WTC11 (cell line): ENCODE measurements around the gene FMNL2. TPM values are rescaled to one million over a fixed set of nuclear protein-coding genes. Genes with fewer than 3 reads are reported as not detected.

Source experiments
- ATAC-seq: fragments of 200-7000 bp; cut with Tn5 transposase; 2 replicates; pipeline ENCODE4 v1.10.0; 2021; ENCODE audit warnings: mild to moderate bottlenecking, moderate library complexity
- CTCF ChIA-PET: fragments of 300-600 bp; sonication (Branson Sonifier 250); formaldehyde crosslinking; loops from one replicate; lab custom pipeline; 2021; ENCODE audit warnings: antibody characterized with exemption; lab: Charles Lee
- POLR2A ChIA-PET: fragments of 350-600 bp; sonication (Branson Sonifier 250); formaldehyde crosslinking; loops from one replicate; lab custom pipeline; 2021; ENCODE audit warnings: antibody characterized with exemption; lab: Charles Lee
- DNase-seq: peaks from one replicate; pipeline ENCODE4 v3.0.0; 2021; ENCODE audit warnings: low spot score
- H3K27ac Mint-ChIP-seq: 2 replicates; pipeline ENCODE4 v1.8.0; 2021; ENCODE audit warnings: mixed read lengths
- H3K27me3 Mint-ChIP-seq: 2 replicates; pipeline ENCODE4 v1.8.0; 2021; ENCODE audit warnings: low read depth, mild to moderate bottlenecking, moderate library complexity, mixed read lengths
- H3K36me3 Mint-ChIP-seq: 2 replicates; pipeline ENCODE4 v1.8.0; 2021; ENCODE audit warnings: mixed read lengths
- H3K4me1 Mint-ChIP-seq: 2 replicates; pipeline ENCODE4 v1.8.0; 2022; ENCODE audit warnings: mixed read lengths
- H3K4me3 Mint-ChIP-seq: 2 replicates; pipeline ENCODE4 v1.8.0; 2021; ENCODE audit warnings: mild to moderate bottlenecking, moderate library complexity, mixed read lengths
- H3K9me3 Mint-ChIP-seq: 2 replicates; pipeline ENCODE4 v1.8.0; 2021; ENCODE audit warnings: mixed read lengths
- ATF1 ChIP-seq: sonication (generic); formaldehyde crosslinking; IDR thresholded peaks from 2 replicates; pipeline ENCODE4 v1.8.1; 2023; ENCODE audit warnings: mild to moderate bottlenecking, moderate library complexity, missing genetic modification reagents
- ATF6 ChIP-seq: sonication (generic); formaldehyde crosslinking; IDR thresholded peaks from 2 replicates; pipeline ENCODE4 v1.8.1; 2023; ENCODE audit warnings: mild to moderate bottlenecking, missing genetic modification reagents
- FOXP1 ChIP-seq: sonication (generic); formaldehyde crosslinking; IDR thresholded peaks from 2 replicates; pipeline ENCODE4 v1.8.0; 2022; ENCODE audit warnings: missing genetic modification reagents, mild to moderate bottlenecking, moderate library complexity, borderline replicate concordance
- JAZF1 ChIP-seq: fragments of 250-450 bp; sonication (Bioruptor Pico); IDR thresholded peaks from 2 replicates; pipeline ENCODE4 v1.9.0; 2021; ENCODE audit warnings: moderate library complexity, mild to moderate bottlenecking, inconsistent platforms
- NFATC4 ChIP-seq: fragments of 250-450 bp; sonication (Bioruptor Pico); IDR thresholded peaks from 2 replicates; pipeline ENCODE4 v1.9.0; 2021; ENCODE audit warnings: mild to moderate bottlenecking
- NR2C2 ChIP-seq: sonication (generic); formaldehyde crosslinking; IDR thresholded peaks from 2 replicates; pipeline ENCODE4 v1.8.0; 2022; ENCODE audit warnings: mild to moderate bottlenecking, missing genetic modification reagents
- SMAD3 ChIP-seq: sonication (generic); formaldehyde crosslinking; IDR thresholded peaks from 2 replicates; pipeline ENCODE4 v1.8.0; 2022; ENCODE audit warnings: missing genetic modification reagents, mild to moderate bottlenecking, borderline replicate concordance
- SOX15 ChIP-seq: fragments of 250-450 bp; sonication (Bioruptor Pico); IDR thresholded peaks from 2 replicates; pipeline ENCODE4 v1.9.0; 2021; ENCODE audit warnings: mild to moderate bottlenecking
- TCF7 ChIP-seq: sonication (generic); formaldehyde crosslinking; IDR thresholded peaks from 2 replicates; pipeline ENCODE4 v1.8.0; 2022; ENCODE audit warnings: mild to moderate bottlenecking, low read depth, missing genetic modification reagents, moderate library complexity
- TP53 ChIP-seq: sonication (generic); formaldehyde crosslinking; IDR thresholded peaks from 2 replicates; pipeline ENCODE4 v1.8.1; 2023; ENCODE audit warnings: mild to moderate bottlenecking, missing genetic modification reagents
- ZNF121 ChIP-seq: sonication (generic); formaldehyde crosslinking; IDR thresholded peaks from 2 replicates; pipeline ENCODE4 v1.8.0; 2023; ENCODE audit warnings: missing genetic modification reagents
- ZNF219 ChIP-seq: sonication (generic); formaldehyde crosslinking; IDR thresholded peaks from 2 replicates; pipeline ENCODE4 v1.8.0; 2023; ENCODE audit warnings: missing genetic modification reagents, mild to moderate bottlenecking, borderline replicate concordance
- ZNF263 ChIP-seq: sonication (generic); formaldehyde crosslinking; IDR thresholded peaks from 2 replicates; pipeline ENCODE4 v1.8.1; 2022; ENCODE audit warnings: low read depth, mild to moderate bottlenecking, moderate library complexity, missing genetic modification reagents
- ZNF396 ChIP-seq: fragments of 250-450 bp; sonication (Bioruptor Pico); IDR thresholded peaks from 2 replicates; pipeline ENCODE4 v1.8.0; 2021; ENCODE audit warnings: mild to moderate bottlenecking, moderate library complexity, borderline replicate concordance
- ZNF512 ChIP-seq: sonication (generic); formaldehyde crosslinking; IDR thresholded peaks from 2 replicates; pipeline ENCODE4 v1.8.1; 2022; ENCODE audit warnings: missing genetic modification reagents, borderline replicate concordance
- total RNA-seq: library from RNA; stranded (reverse); gene quantifications from 3 replicates; pipeline ENCODE4 v1.2.3, GENCODE V29; 2021
- TF ChIP-seq, protein P1 (sequence below): sonication (generic); formaldehyde crosslinking; IDR thresholded peaks from 2 replicates; pipeline ENCODE4 v1.8.0; 2023; ENCODE audit warnings: mild to moderate bottlenecking, missing genetic modification reagents
- TF ChIP-seq, protein P2 (sequence below): fragments of 250-450 bp; sonication (Bioruptor Pico); IDR thresholded peaks from 2 replicates; pipeline ENCODE4 v1.8.0; 2021; ENCODE audit warnings: mild to moderate bottlenecking

The FMNL2 gene
- total RNA-seq, 1 experiment from 2014 or later: 43.0 TPM

DNA sequence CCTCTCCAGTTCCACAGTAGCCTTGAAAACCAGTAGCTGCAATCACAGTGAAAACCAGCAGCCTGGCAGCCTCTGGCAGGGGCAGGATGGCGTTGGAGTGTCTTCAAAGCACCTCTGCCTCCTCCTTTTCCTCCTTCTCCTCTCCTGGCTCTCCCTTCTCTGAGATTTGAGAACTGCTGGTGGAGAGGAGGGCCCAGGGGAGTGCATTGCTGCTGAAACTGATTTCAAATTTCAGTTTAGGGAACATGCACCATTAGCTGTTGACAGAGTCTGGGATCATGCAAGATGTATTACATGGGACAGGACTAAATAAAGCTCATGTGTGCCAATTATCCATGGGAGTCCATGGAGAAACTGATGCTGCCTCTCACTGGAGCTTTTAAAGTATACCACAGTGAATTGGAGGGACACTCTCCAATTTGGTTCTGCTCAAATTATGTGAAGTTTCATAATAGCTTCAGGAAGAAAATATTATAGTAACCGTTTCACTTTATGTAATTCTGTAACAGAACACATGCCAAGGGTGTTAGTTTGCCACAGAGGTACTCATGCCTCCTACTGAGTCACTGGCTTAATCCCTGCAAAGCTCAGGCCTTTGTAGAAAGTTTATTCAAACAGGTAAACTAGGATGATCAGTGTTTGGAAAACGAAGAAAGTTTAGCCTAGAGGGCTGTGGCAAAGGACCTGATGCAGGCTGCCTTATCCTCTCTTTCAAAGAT is 236.2 kb downstream of the FMNL2 start:
- CTCF ChIA-PET: no interaction called here

DNA sequence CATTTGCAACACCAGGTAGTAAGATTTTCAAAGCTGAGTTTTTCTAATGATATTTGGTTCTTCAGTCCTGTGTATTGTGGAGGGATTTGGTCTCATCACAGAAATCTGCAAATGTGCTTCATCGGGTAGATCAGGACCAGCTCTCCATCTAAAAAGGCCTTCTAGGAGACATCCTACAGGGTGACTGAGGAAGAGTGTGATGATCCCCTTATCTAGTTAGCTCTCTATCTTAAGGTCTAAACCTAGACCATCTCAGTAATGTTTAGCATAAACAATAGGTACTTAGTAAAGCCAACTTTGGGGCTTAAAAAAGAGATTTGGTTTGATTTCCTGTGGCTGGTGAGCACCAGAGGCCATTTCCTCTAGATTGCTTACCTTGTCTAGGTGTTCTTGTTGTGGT is 237.1 kb downstream of the FMNL2 start:
- ChIA-PET CTCF (no interaction called here), POLR2A (no interaction called here)
- H3K36me3 Mint-ChIP-seq: peaks cover 2% of the 10 kb centered on the region; the same call in 1 of the 2 replicates
- H3K9me3 Mint-ChIP-seq: no peaks in the 10 kb centered on the region
- DNase-seq: no peak
- 0 out of 2 replicates have a peak, but pooled peaks cover 2% of the 10 kb centered on the region for H3K4me1 Mint-ChIP-seq
- TF ChIP-seq ZNF121 (CRISPR knock-in tag): no peak
- no peak for TF ChIP-seq SOX15 (CRISPR knock-in tag)
- no peak for TF ChIP-seq ZNF396 (CRISPR knock-in tag)
- TF ChIP-seq TP53 (CRISPR knock-in tag): no peak
- no peak for TF ChIP-seq ZNF219
- no peak for TF ChIP-seq FOXP1
- TF ChIP-seq JAZF1 (CRISPR knock-in tag): no peak
- no peak for TF ChIP-seq NFATC4 (CRISPR knock-in tag)
- no peak for TF ChIP-seq ZNF263 (CRISPR knock-in tag)
- no peak for TF ChIP-seq SMAD3
- TF ChIP-seq, all 79 proteins: peak for 0
- no peak for ATAC-seq
- Mint-ChIP-seq H3K27me3 (no peaks in the 10 kb centered on the region), H3K27ac (no peak overlapping the region), H3K4me3 (no peak overlapping the region)

More for the DNA sequence above, 236.2 kb downstream of the FMNL2 start:
- DNase-seq: no peak
- Mint-ChIP-seq H3K36me3 (peaks cover 2% of the 10 kb centered on the region; the same call in 1 of the 2 replicates), H3K4me1 (0 out of 2 replicates have a peak, but pooled peaks cover 2% of the 10 kb centered on the region), H3K4me3 (no peak overlapping the region), H3K9me3 (no peaks in the 10 kb centered on the region), H3K27ac (no peak overlapping the region), H3K27me3 (no peaks in the 10 kb centered on the region)
- TF ChIP-seq, protein P1, sequence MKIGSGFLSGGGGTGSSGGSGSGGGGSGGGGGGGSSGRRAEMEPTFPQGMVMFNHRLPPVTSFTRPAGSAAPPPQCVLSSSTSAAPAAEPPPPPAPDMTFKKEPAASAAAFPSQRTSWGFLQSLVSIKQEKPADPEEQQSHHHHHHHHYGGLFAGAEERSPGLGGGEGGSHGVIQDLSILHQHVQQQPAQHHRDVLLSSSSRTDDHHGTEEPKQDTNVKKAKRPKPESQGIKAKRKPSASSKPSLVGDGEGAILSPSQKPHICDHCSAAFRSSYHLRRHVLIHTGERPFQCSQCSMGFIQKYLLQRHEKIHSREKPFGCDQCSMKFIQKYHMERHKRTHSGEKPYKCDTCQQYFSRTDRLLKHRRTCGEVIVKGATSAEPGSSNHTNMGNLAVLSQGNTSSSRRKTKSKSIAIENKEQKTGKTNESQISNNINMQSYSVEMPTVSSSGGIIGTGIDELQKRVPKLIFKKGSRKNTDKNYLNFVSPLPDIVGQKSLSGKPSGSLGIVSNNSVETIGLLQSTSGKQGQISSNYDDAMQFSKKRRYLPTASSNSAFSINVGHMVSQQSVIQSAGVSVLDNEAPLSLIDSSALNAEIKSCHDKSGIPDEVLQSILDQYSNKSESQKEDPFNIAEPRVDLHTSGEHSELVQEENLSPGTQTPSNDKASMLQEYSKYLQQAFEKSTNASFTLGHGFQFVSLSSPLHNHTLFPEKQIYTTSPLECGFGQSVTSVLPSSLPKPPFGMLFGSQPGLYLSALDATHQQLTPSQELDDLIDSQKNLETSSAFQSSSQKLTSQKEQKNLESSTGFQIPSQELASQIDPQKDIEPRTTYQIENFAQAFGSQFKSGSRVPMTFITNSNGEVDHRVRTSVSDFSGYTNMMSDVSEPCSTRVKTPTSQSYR: no peak
- TF ChIP-seq TCF7 (CRISPR knock-in tag) (no peak), ATF6 (CRISPR knock-in tag) (no peak), ZNF512 (CRISPR knock-in tag) (no peak), ZNF219 (no peak), ATF1 (CRISPR knock-in tag) (no peak), TP53 (CRISPR knock-in tag) (no peak), NR2C2 (CRISPR knock-in tag) (no peak)
- TF ChIP-seq, protein P2, sequence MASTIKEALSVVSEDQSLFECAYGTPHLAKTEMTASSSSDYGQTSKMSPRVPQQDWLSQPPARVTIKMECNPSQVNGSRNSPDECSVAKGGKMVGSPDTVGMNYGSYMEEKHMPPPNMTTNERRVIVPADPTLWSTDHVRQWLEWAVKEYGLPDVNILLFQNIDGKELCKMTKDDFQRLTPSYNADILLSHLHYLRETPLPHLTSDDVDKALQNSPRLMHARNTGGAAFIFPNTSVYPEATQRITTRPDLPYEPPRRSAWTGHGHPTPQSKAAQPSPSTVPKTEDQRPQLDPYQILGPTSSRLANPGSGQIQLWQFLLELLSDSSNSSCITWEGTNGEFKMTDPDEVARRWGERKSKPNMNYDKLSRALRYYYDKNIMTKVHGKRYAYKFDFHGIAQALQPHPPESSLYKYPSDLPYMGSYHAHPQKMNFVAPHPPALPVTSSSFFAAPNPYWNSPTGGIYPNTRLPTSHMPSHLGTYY: no peak
- no peak; the same call in 1 of the 2 replicates for ATAC-seq
- POLR2A ChIA-PET: no interaction called here
